Measurements from ENCODE around the gene TICRR. TPM values are rescaled to one million over a fixed set of nuclear protein-coding genes. Genes with fewer than 3 reads are reported as not detected.

Gene TICRR
- total RNA-seq, 1 donor from 2014 or later = 4.8 TPM

- Mint-ChIP-seq H3K36me3 (ENCODE audit: low read depth, unreplicated experiment) (no peaks in the 10 kb centered on the region), H3K27me3 (ENCODE audit: unreplicated experiment) (peaks cover 8% of the 10 kb centered on the region), H3K4me1 (ENCODE audit: unreplicated experiment) (peaks cover 5% of the 10 kb centered on the region), H3K4me3 (ENCODE audit: unreplicated experiment) (peak overlapping the region; percentile 86), H3K27ac (ENCODE audit: unreplicated experiment) (peak overlapping the region; percentile 26), H3K9me3 (ENCODE audit: unreplicated experiment) (no peaks in the 10 kb centered on the region)
- DNase-seq (ENCODE audit: low spot score) = no peak
- no peak for TF ChIP-seq CTCF (IDR thresholded peaks at IDR 0.05; ENCODE audit: unreplicated experiment)
Measured at GRCh38 chr15:89664441-89665350, 89.4 kb downstream of the TICRR start.

GRCh38 chr15:89665449-89666181, 90.3 kb downstream of the TICRR start:
- no peak overlapping the region for H3K27ac Mint-ChIP-seq (ENCODE audit: unreplicated experiment)
- TF ChIP-seq CTCF (IDR thresholded peaks at IDR 0.05; ENCODE audit: unreplicated experiment) = no peak

GRCh38 chr15:89666184-89666857, 91.1 kb downstream of the TICRR start:
- Mint-ChIP-seq H3K4me1 (ENCODE audit: unreplicated experiment) (peaks cover 5% of the 10 kb centered on the region), H3K27ac (ENCODE audit: unreplicated experiment) (no peak overlapping the region), H3K9me3 (ENCODE audit: unreplicated experiment) (no peaks in the 10 kb centered on the region), H3K36me3 (ENCODE audit: low read depth, unreplicated experiment) (no peaks in the 10 kb centered on the region), H3K27me3 (ENCODE audit: unreplicated experiment) (peaks cover 10% of the 10 kb centered on the region), H3K4me3 (ENCODE audit: unreplicated experiment) (no peak overlapping the region)
- DNase-seq (ENCODE audit: low spot score) = no peak
- TF ChIP-seq CTCF (IDR thresholded peaks at IDR 0.05; ENCODE audit: unreplicated experiment) = no peak

More at GRCh38 chr15:89665449-89666181, 90.3 kb downstream of the TICRR start:
- H3K4me1 Mint-ChIP-seq (ENCODE audit: unreplicated experiment) = peaks cover 5% of the 10 kb centered on the region
- peak; percentile 66 for DNase-seq (ENCODE audit: low spot score)
- H3K4me3 Mint-ChIP-seq (ENCODE audit: unreplicated experiment) = no peak overlapping the region
- H3K36me3 Mint-ChIP-seq (ENCODE audit: low read depth, unreplicated experiment) = no peaks in the 10 kb centered on the region
- no peaks in the 10 kb centered on the region for H3K9me3 Mint-ChIP-seq (ENCODE audit: unreplicated experiment)
- H3K27me3 Mint-ChIP-seq (ENCODE audit: unreplicated experiment) = peaks cover 10% of the 10 kb centered on the region

- TF ChIP-seq CTCF (IDR thresholded peaks at IDR 0.05; ENCODE audit: unreplicated experiment) = no peak
- DNase-seq (ENCODE audit: low spot score) = no peak
- peaks cover 10% of the 10 kb centered on the region for H3K27me3 Mint-ChIP-seq (ENCODE audit: unreplicated experiment)
- no peaks in the 10 kb centered on the region for H3K9me3 Mint-ChIP-seq (ENCODE audit: unreplicated experiment)
- no peaks in the 10 kb centered on the region for H3K36me3 Mint-ChIP-seq (ENCODE audit: low read depth, unreplicated experiment)
- H3K4me3 Mint-ChIP-seq (ENCODE audit: unreplicated experiment) = no peak overlapping the region
- H3K27ac Mint-ChIP-seq (ENCODE audit: unreplicated experiment) = no peak overlapping the region
- H3K4me1 Mint-ChIP-seq (ENCODE audit: unreplicated experiment) = peaks cover 5% of the 10 kb centered on the region
Measured at GRCh38 chr15:89666858-89667705, 91.8 kb downstream of the TICRR start.

All from endothelial cell (in vitro differentiated cells).